Measurements from ENCODE around the gene GALNTL6.

Gene GALNTL6

GRCh38 chr4:172780566-172781081 lies 967.4 kb downstream of the GALNTL6 start:
- no peaks in the 10 kb centered on the region for H3K36me3 ChIP-seq (ENCODE audit: low read depth)
- DNase-seq (ENCODE audit: low spot score) (no peak), ATAC-seq (ENCODE audit: low read depth) (no peak)
- TF ChIP-seq, protein P1, sequence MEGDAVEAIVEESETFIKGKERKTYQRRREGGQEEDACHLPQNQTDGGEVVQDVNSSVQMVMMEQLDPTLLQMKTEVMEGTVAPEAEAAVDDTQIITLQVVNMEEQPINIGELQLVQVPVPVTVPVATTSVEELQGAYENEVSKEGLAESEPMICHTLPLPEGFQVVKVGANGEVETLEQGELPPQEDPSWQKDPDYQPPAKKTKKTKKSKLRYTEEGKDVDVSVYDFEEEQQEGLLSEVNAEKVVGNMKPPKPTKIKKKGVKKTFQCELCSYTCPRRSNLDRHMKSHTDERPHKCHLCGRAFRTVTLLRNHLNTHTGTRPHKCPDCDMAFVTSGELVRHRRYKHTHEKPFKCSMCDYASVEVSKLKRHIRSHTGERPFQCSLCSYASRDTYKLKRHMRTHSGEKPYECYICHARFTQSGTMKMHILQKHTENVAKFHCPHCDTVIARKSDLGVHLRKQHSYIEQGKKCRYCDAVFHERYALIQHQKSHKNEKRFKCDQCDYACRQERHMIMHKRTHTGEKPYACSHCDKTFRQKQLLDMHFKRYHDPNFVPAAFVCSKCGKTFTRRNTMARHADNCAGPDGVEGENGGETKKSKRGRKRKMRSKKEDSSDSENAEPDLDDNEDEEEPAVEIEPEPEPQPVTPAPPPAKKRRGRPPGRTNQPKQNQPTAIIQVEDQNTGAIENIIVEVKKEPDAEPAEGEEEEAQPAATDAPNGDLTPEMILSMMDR (IDR thresholded peaks at IDR 0.05; ENCODE audit: poor library complexity, severe bottlenecking): no peak
- no peaks in the 10 kb centered on the region for H3K4me1 ChIP-seq (ENCODE audit: insufficient read depth, poor library complexity, severe bottlenecking)
- no peak overlapping the region for H3K4me3 ChIP-seq (ENCODE audit: severe bottlenecking)
- H3K9me3 ChIP-seq (ENCODE audit: severe bottlenecking): no peaks in the 10 kb centered on the region
- H3K27ac ChIP-seq (ENCODE audit: poor library complexity, severe bottlenecking): no peak overlapping the region
- H3K27me3 ChIP-seq (ENCODE audit: insufficient read depth, poor library complexity, severe bottlenecking): no peaks in the 10 kb centered on the region

DNA sequence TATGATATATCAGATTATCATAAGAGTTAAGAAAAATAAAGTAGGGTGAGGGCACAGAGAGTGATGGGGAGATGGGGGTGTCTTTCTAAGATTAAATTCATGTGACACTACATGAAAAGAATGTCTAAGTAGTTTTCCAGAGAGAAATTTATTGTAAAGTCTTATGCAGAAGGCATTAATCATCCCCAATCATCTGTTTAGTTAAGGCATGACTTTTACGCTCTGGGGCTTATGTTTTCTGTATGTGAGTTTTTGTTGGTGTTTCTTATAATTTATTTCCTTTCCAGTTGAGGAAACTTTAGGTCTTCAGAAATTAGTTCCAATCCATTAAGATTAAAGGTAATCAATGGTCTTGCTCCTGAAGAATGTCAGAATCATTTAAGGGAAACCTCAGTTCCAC lies 972.4 kb downstream of the GALNTL6 start:
- Histone ChIP-seq H3K27ac (ENCODE audit: poor library complexity, severe bottlenecking) (no peak overlapping the region), H3K27me3 (ENCODE audit: insufficient read depth, poor library complexity, severe bottlenecking) (no peaks in the 10 kb centered on the region), H3K4me1 (ENCODE audit: insufficient read depth, poor library complexity, severe bottlenecking) (peaks cover 9% of the 10 kb centered on the region), H3K36me3 (ENCODE audit: low read depth) (no peaks in the 10 kb centered on the region), H3K4me3 (ENCODE audit: severe bottlenecking) (no peak overlapping the region), H3K9me3 (ENCODE audit: severe bottlenecking) (no peaks in the 10 kb centered on the region)
- TF ChIP-seq, protein P1 (IDR thresholded peaks at IDR 0.05; ENCODE audit: poor library complexity, severe bottlenecking): no peak
- DNase-seq (ENCODE audit: low spot score): no peak
- no peak for ATAC-seq (ENCODE audit: low read depth)

- DNase-seq (ENCODE audit: low spot score) (no peak), ATAC-seq (ENCODE audit: low read depth) (peak; percentile 48; the same call in 2 of the 3 replicates)
- no peak overlapping the region for H3K27ac ChIP-seq (ENCODE audit: poor library complexity, severe bottlenecking)
- no peaks in the 10 kb centered on the region for H3K9me3 ChIP-seq (ENCODE audit: severe bottlenecking)
- peaks cover 9% of the 10 kb centered on the region for H3K4me1 ChIP-seq (ENCODE audit: insufficient read depth, poor library complexity, severe bottlenecking)
- H3K27me3 ChIP-seq (ENCODE audit: insufficient read depth, poor library complexity, severe bottlenecking): no peaks in the 10 kb centered on the region
- no peak overlapping the region for H3K4me3 ChIP-seq (ENCODE audit: severe bottlenecking)
- TF ChIP-seq, protein P1 (IDR thresholded peaks at IDR 0.05; ENCODE audit: poor library complexity, severe bottlenecking): no peak
- H3K36me3 ChIP-seq (ENCODE audit: low read depth): no peaks in the 10 kb centered on the region
These were observed 973.0 kb downstream of the GALNTL6 start for GRCh38 chr4:172786039-172786792.

- ATAC-seq (ENCODE audit: low read depth): no peak
- DNase-seq (ENCODE audit: low spot score): no peak
- H3K27me3 ChIP-seq (ENCODE audit: insufficient read depth, poor library complexity, severe bottlenecking): no peaks in the 10 kb centered on the region
- no peaks in the 10 kb centered on the region for H3K36me3 ChIP-seq (ENCODE audit: low read depth)
- TF ChIP-seq, protein P1 (IDR thresholded peaks at IDR 0.05; ENCODE audit: poor library complexity, severe bottlenecking): no peak
- peaks cover 9% of the 10 kb centered on the region for H3K4me1 ChIP-seq (ENCODE audit: insufficient read depth, poor library complexity, severe bottlenecking)
- no peak overlapping the region for H3K27ac ChIP-seq (ENCODE audit: poor library complexity, severe bottlenecking)
- H3K9me3 ChIP-seq (ENCODE audit: severe bottlenecking): no peaks in the 10 kb centered on the region
- H3K4me3 ChIP-seq (ENCODE audit: severe bottlenecking): no peak overlapping the region
These were observed 973.9 kb downstream of the GALNTL6 start for GRCh38 chr4:172787111-172787510.

DNA sequence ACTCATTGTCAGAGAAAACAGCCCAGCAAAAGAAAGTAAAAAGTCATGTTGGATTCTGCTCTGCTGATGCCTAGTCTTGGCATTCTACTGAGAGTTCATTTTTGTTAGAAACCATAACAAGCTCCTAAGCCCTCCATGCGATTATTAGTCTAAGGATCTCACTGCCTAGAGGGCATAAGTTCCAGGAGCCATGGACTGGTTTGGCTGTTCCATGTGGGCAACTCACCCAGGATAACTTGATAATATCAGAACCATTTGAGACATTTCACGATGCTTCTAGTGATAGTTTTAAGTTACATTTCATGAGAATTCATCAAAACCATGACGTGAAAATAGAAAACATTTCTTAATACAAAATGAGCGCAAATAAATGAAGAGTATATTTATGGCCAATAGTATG lies 978.6 kb downstream of the GALNTL6 start:
- Histone ChIP-seq H3K27ac (ENCODE audit: poor library complexity, severe bottlenecking) (no peak overlapping the region), H3K4me3 (ENCODE audit: severe bottlenecking) (no peak overlapping the region), H3K4me1 (ENCODE audit: insufficient read depth, poor library complexity, severe bottlenecking) (no peaks in the 10 kb centered on the region), H3K9me3 (ENCODE audit: severe bottlenecking) (no peaks in the 10 kb centered on the region), H3K36me3 (ENCODE audit: low read depth) (no peaks in the 10 kb centered on the region), H3K27me3 (ENCODE audit: insufficient read depth, poor library complexity, severe bottlenecking) (no peaks in the 10 kb centered on the region)
- ATAC-seq (ENCODE audit: low read depth): no peak
- no peak for DNase-seq (ENCODE audit: low spot score)
- TF ChIP-seq, protein P1 (IDR thresholded peaks at IDR 0.05; ENCODE audit: poor library complexity, severe bottlenecking): no peak

All from RWPE2 (cell line).